Suprapubic skin (tissue), 4 donors: ENCODE results near the gene FRMD4A. TPM values are rescaled to one million over a fixed set of nuclear protein-coding genes. Genes with fewer than 3 reads are reported as not detected.
A peak's percentile ranks its signal among the peaks of the same experiment; 100 is the strongest.

Source experiments
- DNase-seq, 2 donors: peaks; one replicate each; pipeline ENCODE4 v3.0.0-alpha.2; 2019; ENCODE audit warnings: low spot score in 2 of 2
- H3K27ac ChIP-seq: fragments of 200-600 bp; sonication (generic); one replicate; pipeline ENCODE4 v1.5.1; 2019
- H3K27me3 ChIP-seq: fragments of 200-600 bp; sonication (generic); one replicate; pipeline ENCODE4 v1.5.1; 2019
- H3K36me3 ChIP-seq: fragments of 200-600 bp; sonication (generic); one replicate; pipeline ENCODE4 v1.5.1; 2019
- H3K4me1 ChIP-seq: fragments of 200-600 bp; sonication (generic); one replicate; pipeline ENCODE4 v1.5.1; 2019
- H3K4me3 ChIP-seq: fragments of 200-600 bp; sonication (generic); one replicate; pipeline ENCODE4 v1.5.1; 2019; ENCODE audit warnings: mild to moderate bottlenecking
- H3K9me3 ChIP-seq: fragments of 200-600 bp; sonication (generic); one replicate; pipeline ENCODE4 v1.5.1; 2019
- EP300 ChIP-seq: sonication (generic); formaldehyde crosslinking; IDR thresholded peaks from one replicate; pipeline ENCODE4 v1.6.1; 2017; ENCODE audit warnings: antibody characterized with exemption
- POLR2A ChIP-seq, 2 donors: fragments of 450-650 bp; IDR thresholded peaks; one replicate each; pipeline ENCODE4 v1.6.1; 2017; ENCODE audit warnings: antibody characterized with exemption in 2 of 2, mild to moderate bottlenecking in 2 of 2, moderate library complexity in 2 of 2
- POLR2AphosphoS5 ChIP-seq, 3 donors: sonication (generic); formaldehyde crosslinking; IDR thresholded peaks; one replicate each; pipeline ENCODE4 v1.6.1; 2017; ENCODE audit warnings: antibody characterized with exemption in 3 of 3
- WGBS: methylation state at CpG from one replicate; pipeline ENCODE4 v1.1.5; 2018; 5-methylcytosine and 5-hydroxymethylcytosine counted together
- total RNA-seq, 4 donors: library from RNA; depleted of rRNA; stranded (reverse); fragments of >200 nt; gene quantifications; one replicate each; pipeline ENCODE4 v1.1.0, GENCODE V29; 2016
- TF ChIP-seq, protein P1 (sequence below), 2 donors: fragments of 200-600 bp in 1 of 2; fragments of 450-650 bp in 1 of 2; sonication (generic) in 1 of 2; IDR thresholded peaks; one replicate each; pipeline ENCODE4 v1.5.1; 2016 to 2019; ENCODE audit warnings: antibody characterized with exemption in 2 of 2, mild to moderate bottlenecking in 1 of 2, moderate library complexity in 1 of 2

FRMD4A gene
- total RNA-seq, 4 donors from 2014 or later, result 27.4 to 86.3 (median 58.0) TPM

DNA sequence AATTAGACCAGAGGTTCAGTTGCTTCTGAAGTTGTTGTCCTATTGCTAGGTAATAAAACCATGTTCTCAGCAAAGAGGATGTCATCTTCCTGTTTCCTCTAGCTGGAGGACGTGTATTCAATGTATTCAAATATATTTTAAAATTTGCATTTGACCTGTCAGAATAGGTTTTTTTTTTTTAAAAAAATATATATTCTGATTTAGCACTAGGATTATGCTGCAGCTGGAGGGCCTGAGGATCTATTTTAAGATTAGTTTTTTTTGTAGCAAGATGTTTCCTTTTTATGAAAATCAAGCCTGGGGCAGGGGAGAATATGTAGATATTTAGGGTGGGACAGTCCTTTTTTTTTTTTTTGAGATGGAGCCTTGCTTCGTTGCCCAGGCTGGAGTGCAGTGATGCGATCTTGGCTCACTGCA, 337.0 kb downstream of the FRMD4A start:
- H3K4me3 ChIP-seq, result no peak overlapping the region
- no peak overlapping the region for H3K27ac ChIP-seq
- no peak for DNase-seq
- no peaks in the 10 kb centered on the region for H3K36me3 ChIP-seq
- H3K9me3 ChIP-seq, result no peaks in the 10 kb centered on the region
- peaks cover 36% of the 10 kb centered on the region for H3K4me1 ChIP-seq
- H3K27me3 ChIP-seq, result no peaks in the 10 kb centered on the region
- TF ChIP-seq, protein P1, sequence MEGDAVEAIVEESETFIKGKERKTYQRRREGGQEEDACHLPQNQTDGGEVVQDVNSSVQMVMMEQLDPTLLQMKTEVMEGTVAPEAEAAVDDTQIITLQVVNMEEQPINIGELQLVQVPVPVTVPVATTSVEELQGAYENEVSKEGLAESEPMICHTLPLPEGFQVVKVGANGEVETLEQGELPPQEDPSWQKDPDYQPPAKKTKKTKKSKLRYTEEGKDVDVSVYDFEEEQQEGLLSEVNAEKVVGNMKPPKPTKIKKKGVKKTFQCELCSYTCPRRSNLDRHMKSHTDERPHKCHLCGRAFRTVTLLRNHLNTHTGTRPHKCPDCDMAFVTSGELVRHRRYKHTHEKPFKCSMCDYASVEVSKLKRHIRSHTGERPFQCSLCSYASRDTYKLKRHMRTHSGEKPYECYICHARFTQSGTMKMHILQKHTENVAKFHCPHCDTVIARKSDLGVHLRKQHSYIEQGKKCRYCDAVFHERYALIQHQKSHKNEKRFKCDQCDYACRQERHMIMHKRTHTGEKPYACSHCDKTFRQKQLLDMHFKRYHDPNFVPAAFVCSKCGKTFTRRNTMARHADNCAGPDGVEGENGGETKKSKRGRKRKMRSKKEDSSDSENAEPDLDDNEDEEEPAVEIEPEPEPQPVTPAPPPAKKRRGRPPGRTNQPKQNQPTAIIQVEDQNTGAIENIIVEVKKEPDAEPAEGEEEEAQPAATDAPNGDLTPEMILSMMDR (IDR thresholded peaks at IDR 0.05), result no peak
- TF ChIP-seq POLR2AphosphoS5 (IDR thresholded peaks at IDR 0.05), result no peak
- TF ChIP-seq POLR2A (IDR thresholded peaks at IDR 0.05), result no peak
- TF ChIP-seq EP300, result no peak
- WGBS, result 27% methylated on average over 3 of the region's 3 CpGs

DNA sequence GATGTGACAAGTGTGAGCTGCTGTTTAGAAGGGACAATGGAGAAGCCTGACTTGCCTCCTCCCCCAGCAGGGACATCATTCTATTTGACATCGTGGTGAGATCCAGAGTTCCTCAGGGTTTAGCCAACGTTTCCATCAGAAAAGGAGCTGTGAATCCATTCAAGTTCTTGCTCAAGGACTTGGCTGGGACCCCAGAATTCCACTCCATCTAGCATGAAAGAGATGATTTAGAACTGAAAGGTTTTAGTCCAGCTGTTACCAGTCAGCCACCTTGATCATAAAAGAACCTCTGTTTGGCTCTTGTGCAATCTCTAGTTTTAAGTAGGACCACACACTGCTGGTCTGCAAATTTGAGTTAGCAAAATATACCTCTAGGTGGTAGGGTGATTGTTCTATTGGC, 337.6 kb downstream of the FRMD4A start:
- TF ChIP-seq, protein P1 (IDR thresholded peaks at IDR 0.05), result no peak
- no peak for TF ChIP-seq POLR2AphosphoS5 (IDR thresholded peaks at IDR 0.05)
- 6% methylated on average over 2 of the region's 2 CpGs for WGBS
- Histone ChIP-seq H3K27ac (no peak overlapping the region), H3K36me3 (no peaks in the 10 kb centered on the region), H3K4me3 (no peak overlapping the region), H3K9me3 (no peaks in the 10 kb centered on the region), H3K27me3 (no peaks in the 10 kb centered on the region), H3K4me1 (peaks cover 36% of the 10 kb centered on the region)
- DNase-seq, result no peak

DNA sequence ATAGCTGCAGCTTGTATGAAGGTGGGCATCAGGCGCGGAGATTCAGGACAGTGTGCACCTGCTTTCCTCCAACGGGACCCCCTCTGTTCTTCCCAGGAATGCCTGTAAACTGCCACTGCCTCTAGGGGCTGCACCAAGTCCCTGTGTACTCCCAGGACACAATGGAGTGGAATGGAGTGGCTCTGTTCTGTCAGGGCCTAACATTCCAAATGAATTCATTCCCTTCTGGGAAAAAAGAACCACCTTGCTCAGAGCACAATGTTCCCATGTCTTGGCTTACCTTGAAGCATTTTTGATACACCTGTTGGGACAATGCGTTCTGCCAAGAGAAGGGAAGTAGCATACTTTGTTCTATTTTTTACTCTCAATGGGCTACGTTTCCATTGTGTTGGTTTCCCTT, 339.4 kb downstream of the FRMD4A start:
- Histone ChIP-seq H3K4me1 (peaks cover 36% of the 10 kb centered on the region), H3K27me3 (no peaks in the 10 kb centered on the region), H3K27ac (peak overlapping the region; percentile 49), H3K9me3 (no peaks in the 10 kb centered on the region), H3K4me3 (peak overlapping the region; percentile 19), H3K36me3 (no peaks in the 10 kb centered on the region)
- WGBS, result 47% methylated on average over 5 of the region's 5 CpGs
- TF ChIP-seq, protein P1 (IDR thresholded peaks at IDR 0.05), result no peak
- no peak for TF ChIP-seq POLR2A (IDR thresholded peaks at IDR 0.05)
- TF ChIP-seq EP300, result no peak
- no peak for TF ChIP-seq POLR2AphosphoS5 (IDR thresholded peaks at IDR 0.05)
- no peak for DNase-seq

DNA sequence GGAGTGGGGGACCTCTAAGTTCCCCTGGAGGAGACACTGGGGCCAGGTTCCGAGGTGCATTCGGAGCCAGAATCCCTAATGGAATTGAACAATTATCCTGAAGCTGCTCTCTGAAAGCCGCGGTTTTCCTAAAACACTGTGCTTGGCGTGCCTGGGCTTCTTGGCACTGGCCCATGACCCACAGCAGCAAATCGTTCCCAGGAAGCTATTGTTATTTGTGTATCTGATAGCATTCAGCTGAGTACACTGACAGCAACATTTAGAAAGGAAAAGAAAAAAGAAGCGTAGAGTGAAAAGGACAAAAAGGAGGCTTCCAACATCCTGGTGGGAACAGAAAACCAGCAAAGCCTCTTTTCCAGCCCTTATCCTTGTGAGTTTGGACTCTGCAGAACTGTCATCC, 339.8 kb downstream of the FRMD4A start:
- H3K27me3 ChIP-seq, result no peaks in the 10 kb centered on the region
- H3K4me3 ChIP-seq, result peak overlapping the region; percentile 19
- H3K9me3 ChIP-seq, result no peaks in the 10 kb centered on the region
- H3K27ac ChIP-seq, result peak overlapping the region; percentile 49
- H3K4me1 ChIP-seq, result peaks cover 36% of the 10 kb centered on the region
- no peaks in the 10 kb centered on the region for H3K36me3 ChIP-seq
- TF ChIP-seq POLR2AphosphoS5 (IDR thresholded peaks at IDR 0.05) (no peak), EP300 (no peak), POLR2A (IDR thresholded peaks at IDR 0.05) (no peak)
- TF ChIP-seq, protein P1 (IDR thresholded peaks at IDR 0.05), result no peak
- 41% methylated on average over 7 of the region's 7 CpGs for WGBS
- no peak for DNase-seq

DNA sequence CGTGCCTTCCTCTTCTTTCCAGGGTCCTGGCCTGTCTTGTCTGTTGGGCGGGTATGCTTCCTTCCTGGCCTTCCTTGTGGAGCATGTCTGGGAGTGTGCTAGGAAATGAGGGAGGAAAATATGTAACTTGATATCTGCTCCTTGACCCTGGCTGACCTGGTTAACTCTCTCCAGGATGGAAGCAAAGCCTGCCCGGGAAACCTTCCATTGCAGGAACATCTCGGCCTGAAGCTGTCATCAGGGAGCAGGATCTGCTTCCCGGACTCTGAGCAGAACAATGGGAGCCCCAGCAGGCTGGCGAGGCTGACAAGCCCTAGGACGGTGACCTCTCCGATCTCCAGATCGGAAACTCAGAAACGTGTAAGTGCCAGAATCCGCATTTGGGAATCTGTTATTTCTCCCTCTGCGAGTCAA, 340.3 kb downstream of the FRMD4A start:
- Histone ChIP-seq H3K36me3 (no peaks in the 10 kb centered on the region), H3K4me1 (peaks cover 36% of the 10 kb centered on the region), H3K4me3 (peak overlapping the region; percentile 19), H3K27ac (peak overlapping the region; percentile 70), H3K27me3 (no peaks in the 10 kb centered on the region), H3K9me3 (no peaks in the 10 kb centered on the region)
- no peak for DNase-seq
- TF ChIP-seq POLR2AphosphoS5 (IDR thresholded peaks at IDR 0.05) (peak in 1 of 3 donors; percentile 31), EP300 (no peak)
- WGBS, result 31% methylated on average over 12 of the region's 12 CpGs

DNA sequence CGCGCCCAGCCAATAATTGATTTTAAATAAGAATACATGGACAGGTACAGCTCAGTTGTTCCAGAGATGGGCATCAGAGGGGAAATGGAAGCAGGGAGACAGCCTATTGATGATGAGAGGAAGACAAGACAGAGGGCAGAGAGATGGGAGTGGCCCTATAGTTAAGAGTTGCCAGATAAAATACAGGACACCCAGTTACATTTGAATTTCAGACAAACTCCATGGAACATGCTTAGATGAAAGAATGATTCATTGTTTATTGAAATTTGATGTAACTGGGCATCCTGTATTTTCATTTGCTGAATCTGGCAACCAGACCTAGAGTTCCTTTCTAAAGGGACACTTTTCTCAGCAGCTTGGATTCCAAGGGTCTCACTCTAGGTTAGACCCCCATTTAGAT, 341.1 kb downstream of the FRMD4A start:
- H3K27ac ChIP-seq, result peak overlapping the region; percentile 70
- H3K4me3 ChIP-seq, result no peak overlapping the region
- 92% methylated on average over 2 of the region's 2 CpGs for WGBS
- TF ChIP-seq, protein P1 (IDR thresholded peaks at IDR 0.05), result no peak
- no peak for TF ChIP-seq POLR2A (IDR thresholded peaks at IDR 0.05)
- no peak for TF ChIP-seq EP300
- TF ChIP-seq POLR2AphosphoS5 (IDR thresholded peaks at IDR 0.05), result no peak
- no peaks in the 10 kb centered on the region for H3K36me3 ChIP-seq
- H3K4me1 ChIP-seq, result peaks cover 36% of the 10 kb centered on the region
- H3K27me3 ChIP-seq, result no peaks in the 10 kb centered on the region
- no peaks in the 10 kb centered on the region for H3K9me3 ChIP-seq
- DNase-seq, result no peak
